ENCODE results near the gene PMM2.

DNA sequence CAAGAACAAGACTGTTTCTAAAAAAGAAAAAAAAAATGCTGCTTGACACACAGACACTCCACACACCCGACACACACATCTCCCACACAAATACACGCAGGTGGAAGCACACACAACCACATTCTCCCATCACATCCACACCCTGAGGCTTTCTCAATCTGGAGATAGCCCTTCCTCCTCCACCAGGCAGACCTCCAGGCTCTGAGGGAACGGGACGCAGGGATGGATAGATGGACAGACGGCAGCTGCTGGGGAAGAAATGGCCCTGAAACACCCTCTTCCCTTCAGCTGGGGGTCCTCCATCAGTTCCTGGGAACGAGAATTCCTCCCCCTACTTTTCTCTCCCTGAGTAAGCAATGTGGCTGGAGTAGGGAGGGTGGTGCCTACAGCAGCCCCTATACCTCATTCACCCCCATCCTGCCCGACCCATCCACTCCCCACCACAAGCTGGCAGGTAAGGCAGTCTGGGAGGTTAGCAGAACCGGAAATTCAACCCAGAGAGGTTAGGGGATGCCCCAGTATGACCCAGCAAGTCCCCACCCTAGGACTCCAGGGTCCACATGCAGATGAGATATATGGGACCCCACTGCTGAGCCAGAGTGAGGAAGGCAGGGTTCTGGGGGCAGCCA, 80.4 kb downstream of the PMM2 start:
- TF ChIP-seq POLR2A (IDR thresholded peaks at IDR 0.05) (no peak), POLR2AphosphoS5 (IDR thresholded peaks at IDR 0.05) (no peak)
- TF ChIP-seq, protein P1, sequence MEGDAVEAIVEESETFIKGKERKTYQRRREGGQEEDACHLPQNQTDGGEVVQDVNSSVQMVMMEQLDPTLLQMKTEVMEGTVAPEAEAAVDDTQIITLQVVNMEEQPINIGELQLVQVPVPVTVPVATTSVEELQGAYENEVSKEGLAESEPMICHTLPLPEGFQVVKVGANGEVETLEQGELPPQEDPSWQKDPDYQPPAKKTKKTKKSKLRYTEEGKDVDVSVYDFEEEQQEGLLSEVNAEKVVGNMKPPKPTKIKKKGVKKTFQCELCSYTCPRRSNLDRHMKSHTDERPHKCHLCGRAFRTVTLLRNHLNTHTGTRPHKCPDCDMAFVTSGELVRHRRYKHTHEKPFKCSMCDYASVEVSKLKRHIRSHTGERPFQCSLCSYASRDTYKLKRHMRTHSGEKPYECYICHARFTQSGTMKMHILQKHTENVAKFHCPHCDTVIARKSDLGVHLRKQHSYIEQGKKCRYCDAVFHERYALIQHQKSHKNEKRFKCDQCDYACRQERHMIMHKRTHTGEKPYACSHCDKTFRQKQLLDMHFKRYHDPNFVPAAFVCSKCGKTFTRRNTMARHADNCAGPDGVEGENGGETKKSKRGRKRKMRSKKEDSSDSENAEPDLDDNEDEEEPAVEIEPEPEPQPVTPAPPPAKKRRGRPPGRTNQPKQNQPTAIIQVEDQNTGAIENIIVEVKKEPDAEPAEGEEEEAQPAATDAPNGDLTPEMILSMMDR (IDR thresholded peaks at IDR 0.05): no peak
